Activated CD8-positive, alpha-beta memory T cell treated with anti-CD3 and anti-CD28 coated beads, Interleukin-2, amount 50 U/mL, for 1 hour (primary cell): Measurements from ENCODE around the gene UST.
"Not testable (repeated sequence)": the region's sequence is repeated elsewhere in the genome, so short reads cannot be mapped to it uniquely, and the experiment has no call there.

Source experiments
- DNase-seq: peaks from one replicate; pipeline ENCODE4 v3.0.0-alpha.2; 2020; ENCODE audit errors: extremely low read depth

UST gene

GRCh38 chr6:149084808-149085556 lies 338.2 kb downstream of the UST start:
- DNase-seq = no peak

- no peak for DNase-seq
Measured at GRCh38 chr6:149085557-149085938, 338.7 kb downstream of the UST start.

GRCh38 chr6:149086363-149086762 lies 339.5 kb downstream of the UST start:
- DNase-seq = no peak

GRCh38 chr6:149087898-149088297 lies 341.1 kb downstream of the UST start:
- no peak for DNase-seq

- no peak for DNase-seq
Measured at GRCh38 chr6:149088361-149088760, 341.5 kb downstream of the UST start.

GRCh38 chr6:149089510-149089909 lies 342.7 kb downstream of the UST start:
- DNase-seq = no peak

- DNase-seq = no peak
Measured at GRCh38 chr6:149090937-149091336, 344.1 kb downstream of the UST start.

- DNase-seq = no peak
Measured at GRCh38 chr6:149093643-149094042, 346.8 kb downstream of the UST start.

- DNase-seq = no peak
Measured at GRCh38 chr6:149094156-149094555, 347.3 kb downstream of the UST start.

GRCh38 chr6:149094934-149095351 lies 348.1 kb downstream of the UST start:
- DNase-seq = no peak

GRCh38 chr6:149095842-149096241 lies 349.0 kb downstream of the UST start:
- DNase-seq = no peak

GRCh38 chr6:149097794-149098193 lies 351.0 kb downstream of the UST start:
- DNase-seq = no peak

- DNase-seq = no peak
Measured at GRCh38 chr6:149098700-149099276, 352.0 kb downstream of the UST start.

GRCh38 chr6:149102324-149102723 lies 355.5 kb downstream of the UST start:
- no peak for DNase-seq

- not testable (repeated sequence) for DNase-seq
Measured at GRCh38 chr6:149103950-149104349, 357.1 kb downstream of the UST start.

- no peak for DNase-seq
Measured at GRCh38 chr6:149107520-149107919, 360.7 kb downstream of the UST start.

GRCh38 chr6:149108038-149108748 lies 361.4 kb downstream of the UST start:
- DNase-seq = no peak

- no peak for DNase-seq
Measured at GRCh38 chr6:149108749-149109100, 361.9 kb downstream of the UST start.

- no peak for DNase-seq
Measured at GRCh38 chr6:149109397-149110070, 362.7 kb downstream of the UST start.

- DNase-seq = no peak
Measured at GRCh38 chr6:149111556-149112115, 364.8 kb downstream of the UST start.

- no peak for DNase-seq
Measured at GRCh38 chr6:149112976-149113375, 366.1 kb downstream of the UST start.

GRCh38 chr6:149114167-149114566 lies 367.3 kb downstream of the UST start:
- DNase-seq = no peak
